IPS-18c (cell line): ENCODE measurements around the gene ERF.
A peak's percentile ranks its signal among the peaks of the same experiment; 100 is the strongest.

ENCODE experiments used
- H3K4me3 ChIP-seq: 2 replicates; pipeline ENCODE4 v1.7.0; 2013; ENCODE audit warnings: low read depth, mild to moderate bottlenecking, low read length, moderate library complexity; ENCODE audit not compliant: insufficient read depth
- H3K9me3 ChIP-seq: one replicate; pipeline ENCODE4 v1.6.1; 2013; ENCODE audit warnings: mild to moderate bottlenecking, low read length, moderate library complexity; ENCODE audit not compliant: control insufficient read depth, insufficient read depth

Gene ERF

GRCh38 chr19:42254850-42255765, at the start of gene ERF:
Gene ERF (minus strand): TSS chr19:42255128. CDS start chr19:42254999, 129 bp downstream.
- Histone ChIP-seq H3K9me3 (no peaks in the 10 kb centered on the region), H3K4me3 (peak within 1 kb of the TSS; percentile 82)

GRCh38 chr19:42303876-42304275, 48.9 kb upstream of the ERF start:
- Histone ChIP-seq H3K9me3 (no peaks in the 10 kb centered on the region), H3K4me3 (no peak overlapping the region)

GRCh38 chr19:42303101-42303464, 48.2 kb upstream of the ERF start:
- H3K4me3 ChIP-seq: peak overlapping the region; percentile 11; the same call in 1 of the 2 replicates
- no peaks in the 10 kb centered on the region for H3K9me3 ChIP-seq

- Histone ChIP-seq H3K9me3 (no peaks in the 10 kb centered on the region), H3K4me3 (peak within 1 kb of the TSS; percentile 83)
These were observed 46.8 kb upstream of the ERF start, which contains the start of gene PRR19 for GRCh38 chr19:42301646-42302203. Gene PRR19 (plus strand): TSS chr19:42302132. CDS start chr19:42309585, 7,453 bp downstream.

GRCh38 chr19:42297039-42297438, 42.1 kb upstream of the ERF start:
- Histone ChIP-seq H3K9me3 (no peaks in the 10 kb centered on the region), H3K4me3 (no peak overlapping the region)

- Histone ChIP-seq H3K4me3 (no peak overlapping the region), H3K9me3 (no peaks in the 10 kb centered on the region)
These were observed 41.0 kb upstream of the ERF start for GRCh38 chr19:42295831-42296525.

GRCh38 chr19:42295342-42295741, 40.4 kb upstream of the ERF start:
- H3K9me3 ChIP-seq: no peaks in the 10 kb centered on the region

GRCh38 chr19:42294471-42295137, 39.7 kb upstream of the ERF start:
- Histone ChIP-seq H3K9me3 (no peaks in the 10 kb centered on the region), H3K4me3 (no peak overlapping the region)

More at GRCh38 chr19:42295342-42295741, 40.4 kb upstream of the ERF start:
- no peak overlapping the region for H3K4me3 ChIP-seq

- Histone ChIP-seq H3K4me3 (no peak overlapping the region), H3K9me3 (no peaks in the 10 kb centered on the region)
These were observed 39.0 kb upstream of the ERF start for GRCh38 chr19:42293948-42294347.

- no peaks in the 10 kb centered on the region for H3K9me3 ChIP-seq
These were observed 38.6 kb upstream of the ERF start for GRCh38 chr19:42293540-42293939.

GRCh38 chr19:42292963-42293362, 38.0 kb upstream of the ERF start:
- no peak overlapping the region for H3K4me3 ChIP-seq
- H3K9me3 ChIP-seq: no peaks in the 10 kb centered on the region

More at GRCh38 chr19:42293540-42293939, 38.6 kb upstream of the ERF start:
- H3K4me3 ChIP-seq: no peak overlapping the region

GRCh38 chr19:42292042-42292960, 37.4 kb upstream of the ERF start:
- Histone ChIP-seq H3K4me3 (no peak overlapping the region), H3K9me3 (no peaks in the 10 kb centered on the region)

GRCh38 chr19:42291435-42291810, 36.5 kb upstream of the ERF start:
- Histone ChIP-seq H3K4me3 (no peak overlapping the region), H3K9me3 (no peaks in the 10 kb centered on the region)

- H3K9me3 ChIP-seq: no peaks in the 10 kb centered on the region
- no peak overlapping the region for H3K4me3 ChIP-seq
These were observed 35.9 kb upstream of the ERF start for GRCh38 chr19:42290523-42291434.

- Histone ChIP-seq H3K9me3 (no peaks in the 10 kb centered on the region), H3K4me3 (no peak overlapping the region)
These were observed 35.2 kb upstream of the ERF start for GRCh38 chr19:42290136-42290522.
